Upper lobe of left lung (tissue), 6 donors: Measurements from ENCODE around the gene ANO6. TPM values are rescaled to one million over a fixed set of nuclear protein-coding genes. Genes with fewer than 3 reads are reported as not detected.
"Not testable (repeated sequence)": the region's sequence is repeated elsewhere in the genome, so short reads cannot be mapped to it uniquely, and the experiment has no call there.

ENCODE experiments used
- ATAC-seq, 2 donors: fragments of 200-7000 bp; cut with Tn5 transposase; one replicate each; pipeline ENCODE4 v1.9.1; 2022; ENCODE audit warnings: mild to moderate bottlenecking in 2 of 2, moderate library complexity in 2 of 2; ENCODE audit not compliant: low FRiP score in 2 of 2
- DNase-seq, 2 donors: peaks; one replicate each; pipeline ENCODE4 v3.0.0-alpha.2; 2019 to 2020
- H3K27ac ChIP-seq, 4 donors: fragments of 200-600 bp; sonication (generic); one replicate each; pipeline ENCODE4 v1.5.1; 2016 to 2019
- H3K27me3 ChIP-seq, 4 donors: fragments of 200-600 bp; sonication (generic); one replicate each; pipeline ENCODE4 v1.5.1; 2017 to 2019
- H3K36me3 ChIP-seq, 4 donors: fragments of 200-600 bp; sonication (generic); one replicate each; pipeline ENCODE4 v1.5.1; 2016 to 2019
- H3K4me1 ChIP-seq, 4 donors: fragments of 200-600 bp; sonication (generic); one replicate each; pipeline ENCODE4 v1.5.1; 2018 to 2019
- H3K4me3 ChIP-seq, 4 donors: fragments of 200-600 bp; sonication (generic); one replicate each; pipeline ENCODE4 v1.5.1; 2017 to 2019; ENCODE audit warnings: mild to moderate bottlenecking in 2 of 4, moderate library complexity in 1 of 4
- H3K9me3 ChIP-seq, 4 donors: fragments of 200-600 bp; sonication (generic); one replicate each; pipeline ENCODE4 v1.5.1; 2018 to 2019
- CTCF ChIP-seq, 6 experiments: fragments of 450-650 bp in 4 of 6; fragments of 200-600 bp in 2 of 6; sonication (generic) in 2 of 6; IDR thresholded peaks; one replicate each; pipeline ENCODE4 v1.5.1; 2016 to 2019; ENCODE audit warnings: antibody characterized with exemption in 6 of 6
- EP300 ChIP-seq, 4 donors: sonication (generic); formaldehyde crosslinking; IDR thresholded peaks; one replicate each; pipeline ENCODE4 v1.5.1; 2017; ENCODE audit warnings: antibody characterized with exemption in 4 of 4, control low read depth in 2 of 4
- POLR2A ChIP-seq, 4 donors: fragments of 450-650 bp; IDR thresholded peaks; one replicate each; pipeline ENCODE4 v1.5.1; 2016 to 2017; ENCODE audit warnings: antibody characterized with exemption in 4 of 4, mild to moderate bottlenecking in 2 of 4
- POLR2AphosphoS5 ChIP-seq, 2 donors: sonication (generic); formaldehyde crosslinking; IDR thresholded peaks; one replicate each; pipeline ENCODE4 v1.5.1; 2017; ENCODE audit warnings: antibody characterized with exemption in 2 of 2
- WGBS, 2 donors: methylation state at CpG; one replicate each; pipeline ENCODE4 v1.1.5; 2017 to 2018; 5-methylcytosine and 5-hydroxymethylcytosine counted together
- total RNA-seq, 6 donors: library from RNA; depleted of rRNA in 4 of 6; stranded (reverse); fragments of >200 nt in 4 of 6; gene quantifications; one replicate each; pipeline versions ENCODE4 v1.1.0 to v1.2.1, GENCODE V29; 2016 to 2021
- donor health status: DM: no; HTN: no; CAD: no; lungs with moderate emphysema.
- donor health status: DM: no; HTN: yes; CAD: no; lungs with severe emphysema.

The ANO6 gene
- 10 to 100 TPM; 26.2 to 83.7 (median 57.9) TPM for total RNA-seq

GRCh38 chr12:45215419-45216229, at the start of gene ANO6:
TSS of gene ANO6 (plus strand) at chr12:45216095. CDS start at chr12:45216322, 227 bp downstream.
- WGBS, 2 donors: 1% methylated on average over 30 to 54 of the region's 62 CpGs

GRCh38 chr12:45168976-45169375, 46.9 kb upstream of the ANO6 start:
- no peak for DNase-seq
- Histone ChIP-seq H3K27me3 (no peaks in the 10 kb centered on the region), H3K9me3 (no peaks in the 10 kb centered on the region), H3K4me1 (no peaks in the 10 kb centered on the region), H3K4me3 (no peak overlapping the region), H3K36me3 (no peaks in the 10 kb centered on the region), H3K27ac (no peak overlapping the region)
- TF ChIP-seq POLR2A (IDR thresholded peaks at IDR 0.05) (no peak), EP300 (IDR thresholded peaks at IDR 0.05) (no peak), CTCF (IDR thresholded peaks at IDR 0.05) (no peak), POLR2AphosphoS5 (IDR thresholded peaks at IDR 0.05) (no peak)
- no peak for ATAC-seq
- WGBS, 2 donors: 84 to 92% methylated on average over 2 of the region's 2 CpGs

More at GRCh38 chr12:45215419-45216229, at the start of gene ANO6:
- Histone ChIP-seq H3K9me3 (no peaks in the 10 kb centered on the region), H3K4me3 (peak within 1 kb of the TSS; percentile 38 to 86 (median 71)), H3K36me3 (no peaks in the 10 kb centered on the region), H3K27ac (peak within 1 kb of the TSS; percentile 90 to 98 (median 96)), H3K27me3 (no peaks in the 10 kb centered on the region), H3K4me1 (peaks cover 12 to 37% (median 15%) of the 10 kb centered on the region in 4 donors)
- peak; percentile 71 to 91 for TF ChIP-seq POLR2AphosphoS5 (IDR thresholded peaks at IDR 0.05)
- TF ChIP-seq POLR2A (IDR thresholded peaks at IDR 0.05): peak in 3 of 4 donors; percentile 66 to 86 (median 81)
- peak in 2 of 6 experiments; percentile 8 to 18 for TF ChIP-seq CTCF (IDR thresholded peaks at IDR 0.05)
- TF ChIP-seq EP300 (IDR thresholded peaks at IDR 0.05): no peak
- DNase-seq (peak; percentile 93 to 96), ATAC-seq (peak; percentile 96)

GRCh38 chr12:45170456-45171042, 45.3 kb upstream of the ANO6 start:
- Histone ChIP-seq H3K27ac (no peak overlapping the region), H3K4me1 (no peaks in the 10 kb centered on the region), H3K4me3 (no peak overlapping the region), H3K9me3 (no peaks in the 10 kb centered on the region), H3K27me3 (no peaks in the 10 kb centered on the region), H3K36me3 (peaks cover 0 to 3% (median 0%) of the 10 kb centered on the region in 4 donors)
- 39 to 42% methylated on average over 3 of the region's 3 CpGs for WGBS, 2 donors
- peak in 1 of 2 donors; percentile 77 for DNase-seq
- TF ChIP-seq POLR2A (IDR thresholded peaks at IDR 0.05) (no peak), EP300 (IDR thresholded peaks at IDR 0.05) (no peak), CTCF (IDR thresholded peaks at IDR 0.05) (peak; percentile 63 to 90 (median 78)), POLR2AphosphoS5 (IDR thresholded peaks at IDR 0.05) (no peak)
- peak; percentile 69 to 84 for ATAC-seq

GRCh38 chr12:45173293-45173692, 42.6 kb upstream of the ANO6 start:
- 84 to 85% methylated on average over 10 of the region's 10 CpGs for WGBS, 2 donors
- H3K4me3 ChIP-seq, H3K27me3 ChIP-seq, H3K4me1 ChIP-seq, H3K27ac ChIP-seq, H3K36me3 ChIP-seq, ATAC-seq, DNase-seq: not testable (repeated sequence)
- TF ChIP-seq CTCF (IDR thresholded peaks at IDR 0.05): peak in 3 of 6 experiments; percentile 16 to 26 (median 19)
- H3K9me3 ChIP-seq: peaks cover 4 to 10% (median 9%) of the 10 kb centered on the region in 4 donors
